Upper lobe of right lung (tissue), 1 donor: ENCODE results near the gene NLRC4. TPM values are rescaled to one million over a fixed set of nuclear protein-coding genes. Genes with fewer than 3 reads are reported as not detected.

ENCODE experiments used
- ATAC-seq: fragments of 200-7000 bp; cut with Tn5 transposase; one replicate; pipeline ENCODE4 v1.9.1; 2020; ENCODE audit warnings: mild to moderate bottlenecking, moderate library complexity
- DNase-seq: peaks from one replicate; pipeline ENCODE4 v3.0.0-alpha.2; 2020
- H3K27ac ChIP-seq: fragments of 200-600 bp; one replicate; pipeline ENCODE4 v1.8.0; 2022
- H3K27me3 ChIP-seq: fragments of 200-600 bp; one replicate; pipeline ENCODE4 v1.8.0; 2022; ENCODE audit warnings: mild to moderate bottlenecking
- H3K36me3 ChIP-seq: fragments of 200-600 bp; one replicate; pipeline ENCODE4 v1.8.0; 2022
- H3K4me1 ChIP-seq: fragments of 200-600 bp; one replicate; pipeline ENCODE4 v1.8.0; 2022
- H3K4me3 ChIP-seq: fragments of 200-600 bp; one replicate; pipeline ENCODE4 v1.8.0; 2022; ENCODE audit warnings: mild to moderate bottlenecking
- H3K9me3 ChIP-seq: fragments of 200-600 bp; one replicate; pipeline ENCODE4 v1.8.0; 2022
- CTCF ChIP-seq: fragments of 200-600 bp; IDR thresholded peaks from one replicate; pipeline ENCODE4 v1.8.0; 2022; ENCODE audit warnings: antibody characterized with exemption
- intact Hi-C: fragments of 100-400 bp; cut with DNase I; formaldehyde crosslinking; loops from one replicate; pipeline ENCODE4 v1.11.0; 2022
- total RNA-seq: library from RNA; stranded (reverse); fragmentation: NEBNext Ultra II Directional; extraction: Animal tissue kit (Norgen Biotek cat#: 25700); gene quantifications from one replicate; pipeline ENCODE4 v1.2.1, GENCODE V29; 2021
- donor health status: DM: no; HTN: yes; CAD: no; lungs with severe emphysema.

Gene NLRC4
- total RNA-seq, 1 donor from 2014 or later = 15.3 TPM

GRCh38 chr2:32237996-32238395 is 26.7 kb downstream of the NLRC4 start:
- H3K9me3 ChIP-seq = no peaks in the 10 kb centered on the region
- DNase-seq = no peak
- H3K4me1 ChIP-seq = no peaks in the 10 kb centered on the region
- no peak overlapping the region for H3K27ac ChIP-seq
- H3K4me3 ChIP-seq = no peak overlapping the region
- intact Hi-C loops = no loop called here
- no peak for ATAC-seq
- TF ChIP-seq CTCF = no peak
- H3K36me3 ChIP-seq = peaks cover 3% of the 10 kb centered on the region
- no peaks in the 10 kb centered on the region for H3K27me3 ChIP-seq

DNA sequence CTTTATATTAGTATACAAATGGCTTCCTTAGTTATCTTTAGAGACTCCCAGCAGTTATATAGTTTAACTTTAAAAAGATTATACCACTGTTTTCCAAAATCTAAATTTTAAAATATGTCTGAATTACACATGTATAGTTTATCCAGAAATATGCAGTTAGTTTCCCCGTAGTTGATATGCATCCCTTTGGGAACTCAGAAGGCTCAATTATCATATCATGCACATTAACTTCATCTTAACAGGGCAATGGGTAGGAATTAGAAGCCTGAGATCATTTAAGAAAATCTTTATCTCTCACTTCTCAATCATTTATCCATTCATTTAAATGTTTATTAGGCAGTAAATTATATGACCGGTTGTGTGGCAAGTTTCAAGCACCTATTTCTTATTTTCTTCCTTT is 27.2 kb downstream of the NLRC4 start:
- Histone ChIP-seq H3K27ac (no peak overlapping the region), H3K27me3 (no peaks in the 10 kb centered on the region), H3K36me3 (peaks cover 3% of the 10 kb centered on the region), H3K4me3 (no peak overlapping the region), H3K4me1 (no peaks in the 10 kb centered on the region), H3K9me3 (no peaks in the 10 kb centered on the region)
- DNase-seq = no peak
- intact Hi-C loops = no loop called here
- no peak for TF ChIP-seq CTCF
- ATAC-seq = no peak

DNA sequence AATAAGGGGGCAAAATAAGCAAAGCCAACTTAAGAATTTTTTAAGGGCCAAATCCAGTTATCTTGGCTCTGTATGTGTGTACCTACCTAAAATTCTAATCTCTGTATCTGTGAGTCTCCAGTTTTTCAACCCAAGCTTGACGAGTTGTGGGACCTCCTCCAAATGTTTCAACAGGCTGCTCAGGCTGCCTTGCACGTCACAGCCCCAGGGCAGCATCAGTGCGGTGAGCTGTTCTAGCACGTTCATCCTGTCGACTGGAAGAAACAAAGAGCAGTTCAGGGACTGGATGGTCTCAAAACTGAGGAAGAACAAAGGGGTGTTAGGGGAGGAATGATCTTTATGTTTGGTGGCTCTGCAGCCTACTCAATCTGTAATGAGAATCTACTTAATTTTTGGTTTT is 29.4 kb downstream of the NLRC4 start:
- Histone ChIP-seq H3K4me1 (no peaks in the 10 kb centered on the region), H3K4me3 (no peak overlapping the region), H3K9me3 (no peaks in the 10 kb centered on the region), H3K36me3 (no peaks in the 10 kb centered on the region), H3K27ac (no peak overlapping the region), H3K27me3 (no peaks in the 10 kb centered on the region)
- intact Hi-C loops = no loop called here
- DNase-seq (no peak), ATAC-seq (no peak)
- no peak for TF ChIP-seq CTCF

GRCh38 chr2:32231959-32232358 is 32.7 kb downstream of the NLRC4 start:
- no peaks in the 10 kb centered on the region for H3K27me3 ChIP-seq
- H3K4me1 ChIP-seq = no peaks in the 10 kb centered on the region
- no peak overlapping the region for H3K4me3 ChIP-seq
- no peak overlapping the region for H3K27ac ChIP-seq
- DNase-seq (no peak), ATAC-seq (no peak)
- no peaks in the 10 kb centered on the region for H3K9me3 ChIP-seq
- H3K36me3 ChIP-seq = no peaks in the 10 kb centered on the region
- no peak for TF ChIP-seq CTCF
- intact Hi-C loops = no loop called here

GRCh38 chr2:32229635-32230034 is 35.1 kb downstream of the NLRC4 start:
- Histone ChIP-seq H3K4me1 (no peaks in the 10 kb centered on the region), H3K27ac (no peak overlapping the region), H3K4me3 (no peak overlapping the region), H3K36me3 (peaks cover 16% of the 10 kb centered on the region), H3K9me3 (no peaks in the 10 kb centered on the region), H3K27me3 (no peaks in the 10 kb centered on the region)
- intact Hi-C loops = no loop called here
- DNase-seq (no peak), ATAC-seq (no peak)
- TF ChIP-seq CTCF = no peak

DNA sequence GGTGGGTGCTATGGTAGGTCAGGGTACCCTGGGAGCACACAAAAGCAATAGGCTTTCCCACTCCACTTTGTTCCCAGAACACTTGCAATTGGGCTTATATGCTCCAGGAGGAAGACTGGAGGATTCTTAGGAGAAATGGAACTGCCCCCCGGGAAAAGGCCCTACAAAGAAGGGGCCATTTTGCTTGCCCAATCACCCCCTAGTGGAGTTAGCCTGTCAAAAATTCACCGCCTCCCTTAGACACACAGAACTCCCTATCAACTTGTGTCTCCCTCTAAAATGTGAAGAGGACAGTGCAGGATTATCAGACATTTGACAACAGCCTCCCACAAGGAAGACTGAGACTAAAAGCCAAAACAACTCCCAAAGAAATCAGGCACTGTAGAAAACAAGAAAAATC is 36.5 kb downstream of the NLRC4 start:
- no peaks in the 10 kb centered on the region for H3K9me3 ChIP-seq
- no peaks in the 10 kb centered on the region for H3K27me3 ChIP-seq
- TF ChIP-seq CTCF = no peak
- DNase-seq (no peak), ATAC-seq (no peak)
- intact Hi-C loops = no loop called here
- H3K4me3 ChIP-seq = no peak overlapping the region
- H3K4me1 ChIP-seq = no peaks in the 10 kb centered on the region
- peaks cover 29% of the 10 kb centered on the region for H3K36me3 ChIP-seq
- H3K27ac ChIP-seq = no peak overlapping the region
